Endothelial cell of umbilical vein (primary cell): ENCODE measurements around the gene CMTM6. TPM values are rescaled to one million over a fixed set of nuclear protein-coding genes. Genes with fewer than 3 reads are reported as not detected.

Source experiments
- BruUV-seq: library from RNA; stranded (reverse); fragments of 400-500 nt; replicated peaks from 2 replicates; lab custom pipeline; 2021; lab: Mats Ljungman, UMichigan
- CTCF ChIA-PET: fragments of 300-600, 350-600 bp; sonication (Branson Sonifier 250); formaldehyde crosslinking; loops from one replicate; lab custom pipeline; 2021; ENCODE audit warnings: antibody characterized with exemption, inconsistent platforms; lab: Charles Lee
- POLR2A ChIA-PET: fragments of 300-600, 350-600 bp; sonication (Branson Sonifier 250); formaldehyde crosslinking; loops from one replicate; lab custom pipeline; 2021; ENCODE audit warnings: antibody characterized with exemption, inconsistent platforms; lab: Charles Lee
- DNase-seq: peaks from one replicate; pipeline ENCODE4 v3.0.0-alpha.2; 2011; ENCODE audit warnings: low read depth, low spot score
- FAIRE-seq: peaks from 2 replicates; lab custom pipeline; 2011; peaks lifted over from hg19 to GRCh38; lab: Jason Lieb, UNC
- H2AFZ ChIP-seq: 2 replicates; pipeline ENCODE4 v1.6.0; 2012; ENCODE audit warnings: low read depth, low read length, control low read depth, inconsistent platforms
- H3K27ac ChIP-seq: 2 replicates; pipeline ENCODE4 v1.5.1; 2011; ENCODE audit warnings: low read depth, mild to moderate bottlenecking, control low read depth, low read length, moderate library complexity; ENCODE audit not compliant: insufficient read depth
- H3K27me3 ChIP-seq, 2 experiments: 2 replicates each; pipeline versions ENCODE4 v1.6.0 to v1.6.1; 2011; ENCODE audit warnings: low read length in 2 of 2, mixed read lengths in 1 of 2; ENCODE audit not compliant: control insufficient read depth in 2 of 2, insufficient read depth in 2 of 2
- H3K36me3 ChIP-seq, 2 experiments: 2 replicates in 1 of 2; 3 replicates in 1 of 2; pipeline ENCODE4 v1.5.1; 2011; ENCODE audit warnings: low read length in 2 of 2, mild to moderate bottlenecking in 1 of 2, moderate library complexity in 1 of 2; ENCODE audit not compliant: control insufficient read depth in 2 of 2, insufficient read depth in 2 of 2; ENCODE audit errors: extremely low read depth in 1 of 2
- H3K4me1 ChIP-seq: 3 replicates; pipeline ENCODE4 v1.5.1; 2011; ENCODE audit warnings: mild to moderate bottlenecking, low read length; ENCODE audit not compliant: control insufficient read depth, insufficient read depth; ENCODE audit errors: extremely low read depth
- H3K4me2 ChIP-seq: 2 replicates; pipeline ENCODE4 v1.6.1; 2011; ENCODE audit warnings: low read length, control low read depth, mixed read lengths; ENCODE audit not compliant: insufficient read depth
- H3K4me3 ChIP-seq, 3 experiments: fragments of 200-600 bp in 1 of 3; sonication (generic), shearing (Covaris generic) in 1 of 3; replicated peaks in 1 of 3; 2 replicates each; pipeline ENCODE4 v1.5.1; 2011 to 2016; ENCODE audit warnings: control low read depth in 3 of 3, low read length in 3 of 3, mild to moderate bottlenecking in 2 of 3, inconsistent platforms in 1 of 3, low read depth in 1 of 3, moderate library complexity in 1 of 3; ENCODE audit not compliant: insufficient read depth in 1 of 3
- H3K79me2 ChIP-seq: 2 replicates; pipeline ENCODE4 v1.6.0; 2012; ENCODE audit warnings: low read length, inconsistent platforms; ENCODE audit not compliant: control insufficient read depth, insufficient read depth
- H3K9ac ChIP-seq: replicated peaks from 2 replicates; pipeline ENCODE3; 2011; ENCODE audit warnings: low read length, control low read depth; ENCODE audit not compliant: insufficient read depth; ENCODE audit errors: extremely low read depth
- H3K9me1 ChIP-seq: replicated peaks from 3 replicates; pipeline ENCODE4 v1.6.0; 2011; ENCODE audit warnings: mild to moderate bottlenecking, low read length; ENCODE audit not compliant: control insufficient read depth, insufficient read depth; ENCODE audit errors: extremely low read depth
- H3K9me3 ChIP-seq: replicated peaks from 2 replicates; pipeline ENCODE4 v1.5.1; 2012; ENCODE audit warnings: low read length, inconsistent platforms; ENCODE audit not compliant: control insufficient read depth, insufficient read depth
- H4K20me1 ChIP-seq: replicated peaks from 2 replicates; pipeline ENCODE3; 2011; ENCODE audit warnings: mild to moderate bottlenecking, low read length; ENCODE audit not compliant: control insufficient read depth, insufficient read depth; ENCODE audit errors: extremely low read depth
- CTCF ChIP-seq, 2 donors: IDR thresholded peaks; 1 replicate in 1 of 2; 2 replicates in 1 of 2; pipeline ENCODE4 v1.5.1; 2011; ENCODE audit warnings: low read length in 2 of 2, mild to moderate bottlenecking in 2 of 2, moderate library complexity in 2 of 2, control low read depth in 1 of 2, inconsistent platforms in 1 of 2, low read depth in 1 of 2; ENCODE audit not compliant: insufficient read depth in 1 of 2; ENCODE audit errors: extremely low read depth in 1 of 2
- EZH2 ChIP-seq: IDR thresholded peaks from 2 replicates; pipeline ENCODE4 v1.6.1; 2012; ENCODE audit warnings: borderline replicate concordance, low read depth, mild to moderate bottlenecking, moderate library complexity, low read length, inconsistent platforms; ENCODE audit not compliant: severe bottlenecking
- FOS ChIP-seq: IDR thresholded peaks from 2 replicates; pipeline ENCODE4 v1.6.1; 2011; ENCODE audit warnings: mild to moderate bottlenecking, low read length, moderate library complexity, borderline replicate concordance; ENCODE audit not compliant: insufficient read depth
- GATA2 ChIP-seq: IDR thresholded peaks from 2 replicates; pipeline ENCODE4 v1.7.0; 2011; ENCODE audit warnings: low read depth, mild to moderate bottlenecking, moderate library complexity, mixed read lengths, low read length; ENCODE audit not compliant: insufficient read length, insufficient read depth
- JUN ChIP-seq: IDR thresholded peaks from 2 replicates; pipeline ENCODE4 v1.6.1; 2011; ENCODE audit warnings: borderline replicate concordance, low read depth; ENCODE audit not compliant: insufficient read length, insufficient read depth
- MAX ChIP-seq: IDR thresholded peaks from 2 replicates; pipeline ENCODE4 v1.6.1; 2011; ENCODE audit not compliant: insufficient read depth, insufficient read length
- MYC ChIP-seq: IDR thresholded peaks from one replicate; pipeline ENCODE4 v1.6.1; 2011; ENCODE audit warnings: mild to moderate bottlenecking, low read depth, low read length
- POLR2A ChIP-seq: IDR thresholded peaks from 2 replicates; pipeline ENCODE4 v1.6.1; 2012; ENCODE audit warnings: low read depth, mild to moderate bottlenecking, control low read depth, low read length
- POLR2AphosphoS5 ChIP-seq: IDR thresholded peaks from 2 replicates; pipeline ENCODE4 v1.6.1; 2012; ENCODE audit warnings: low read depth, mild to moderate bottlenecking, control low read depth, low read length, moderate library complexity; ENCODE audit not compliant: insufficient read depth
- dilution Hi-C: fragments of 300-500 bp; cut with MboI; formaldehyde crosslinking; loops from one replicate; pipeline ENCODE4 v1.15.0; 2019; ENCODE audit warnings: low sequenced_read_pairs; ENCODE audit not compliant: extremely low pct_ligation_motif_present
- intact Hi-C: fragments of 100-400 bp; cut with micrococcal nuclease; formaldehyde crosslinking; loops from one replicate; pipeline ENCODE4 v1.10.0; 2022
- polyA plus RNA-seq, 4 experiments: library from polyadenylated mRNA; depleted of rRNA in 3 of 4; stranded (reverse) in 3 of 4; unstranded in 1 of 4; fragments of >200 nt; gene quantifications; 2 replicates each; pipeline versions ENCODE4 v1.2.1 to v1.2.3, GENCODE V29; 2011 to 2012; ENCODE audit warnings: missing spikeins in 1 of 4
- total RNA-seq: library from RNA; stranded (reverse); gene quantifications from 2 replicates; pipeline ENCODE4 v1.2.3, GENCODE V29; 2021

CMTM6 gene
- total and polyA plus RNA-seq, 2 donors (not counting 3 experiments of a cell fraction or from before 2014, with no cell fraction given): 38.0 to 56.3 TPM

GRCh38 chr3:32457971-32458471, 44.6 kb downstream of the CMTM6 start:
- no peak for TF ChIP-seq FOS
- peak; percentile 80 for TF ChIP-seq GATA2
- no peak for TF ChIP-seq MAX
- peak; percentile 24 for TF ChIP-seq POLR2AphosphoS5
- TF ChIP-seq EZH2: no peak
- no peaks in the 10 kb centered on the region for H3K9me3 ChIP-seq
- H3K4me2 ChIP-seq: peak overlapping the region; percentile 77
- peak overlapping the region in 1 of 3 experiments; percentile 29 for H3K4me3 ChIP-seq
- H3K27me3 ChIP-seq: no peaks in the 10 kb centered on the region
- H3K27ac ChIP-seq: peak overlapping the region; percentile 74
- no peaks in the 10 kb centered on the region for H4K20me1 ChIP-seq
- peaks cover 3 to 8% of the 10 kb centered on the region in 2 experiments for H3K36me3 ChIP-seq
- no peaks in the 10 kb centered on the region for H3K9me1 ChIP-seq
- ChIA-PET POLR2A (interaction anchor here (0.6 kb wide), 1 partner anchor 54 kb away, joined by 4 read pairs; no protein-coding TSS in a partner anchor), CTCF (interaction anchor here (1.0 to 4.8 kb wide), 5 partner anchors 10 to 24 kb away, joined by 3 to 33 read pairs (median 3); no protein-coding TSS in a partner anchor)
- peak overlapping the region; percentile 70 for H2AFZ ChIP-seq
- BruUV-seq: no TSS peak
- H3K4me1 ChIP-seq: peaks cover 19% of the 10 kb centered on the region
- no peaks in the 10 kb centered on the region for H3K79me2 ChIP-seq
- peak overlapping the region; percentile 44 for H3K9ac ChIP-seq
- intact Hi-C loops (no loop called here), dilution Hi-C loops (no loop called here)
- FAIRE-seq (peak; percentile 69), DNase-seq (peak; percentile 71)

- ChIA-PET CTCF (interaction anchor here (1.3 to 4.8 kb wide), 2 partner anchors 11 to 13 kb away, joined by 3 to 33 read pairs; no protein-coding TSS in a partner anchor), POLR2A (no interaction called here)
- H3K4me2 ChIP-seq: no peak overlapping the region
- intact Hi-C loops (no loop called here), dilution Hi-C loops (no loop called here)
- BruUV-seq: no TSS peak
- FAIRE-seq: no peak
- H3K9me3 ChIP-seq: no peaks in the 10 kb centered on the region
- no peaks in the 10 kb centered on the region for H4K20me1 ChIP-seq
- peaks cover 10% of the 10 kb centered on the region for H3K4me1 ChIP-seq
- H2AFZ ChIP-seq: no peak overlapping the region
- H3K27ac ChIP-seq: no peak overlapping the region
- no peaks in the 10 kb centered on the region for H3K79me2 ChIP-seq
- H3K27me3 ChIP-seq: no peaks in the 10 kb centered on the region
- TF ChIP-seq CTCF (IDR thresholded peaks at IDR 0.05; ENCODE audit: extremely low read depth in 1 of 2, insufficient read depth in 1 of 2, low read depth in 1 of 2, low read length in 2 of 2) (no peak), FOS (no peak), MAX (no peak), JUN (no peak), MYC (no peak), POLR2AphosphoS5 (no peak), EZH2 (no peak), GATA2 (no peak), POLR2A (no peak)
- H3K4me3 ChIP-seq: no peak overlapping the region
- DNase-seq: no peak
- H3K9me1 ChIP-seq: no peaks in the 10 kb centered on the region
- no peak overlapping the region for H3K9ac ChIP-seq
- H3K36me3 ChIP-seq: peaks cover 3 to 14% of the 10 kb centered on the region in 2 experiments
These were observed 46.1 kb downstream of the CMTM6 start for GRCh38 chr3:32456429-32457130.
